GM12801 (cell line): Measurements from ENCODE around the gene IGSF21.

Source experiments
- CTCF ChIP-seq: IDR thresholded peaks from one replicate; pipeline ENCODE4 v1.5.1; 2011; ENCODE audit warnings: control low read depth; ENCODE audit not compliant: insufficient read length; ENCODE audit errors: extremely low read depth

Gene IGSF21

DNA sequence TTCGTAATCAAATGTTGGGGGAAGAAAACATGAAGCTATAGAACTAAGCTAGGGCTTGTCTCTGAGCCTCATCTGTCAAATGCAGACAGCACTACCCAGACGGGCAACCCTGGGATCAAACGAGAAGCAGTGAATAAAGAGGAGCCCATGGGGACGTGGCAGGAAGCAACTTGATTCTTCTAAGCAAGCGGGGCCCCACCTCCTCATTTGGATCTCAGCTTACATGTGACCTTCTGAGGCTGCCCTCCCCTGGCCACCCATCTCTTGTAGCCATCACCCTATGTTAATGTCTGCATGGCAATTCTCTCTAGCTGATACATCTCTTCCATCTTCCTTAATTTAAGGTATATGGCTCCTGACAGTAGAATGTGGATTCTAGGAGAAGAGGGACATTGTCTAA is 171.3 kb downstream of the IGSF21 start:
- no peak for TF ChIP-seq CTCF

GRCh38 chr1:18279351-18280074 is 171.9 kb downstream of the IGSF21 start:
- no peak for TF ChIP-seq CTCF

DNA sequence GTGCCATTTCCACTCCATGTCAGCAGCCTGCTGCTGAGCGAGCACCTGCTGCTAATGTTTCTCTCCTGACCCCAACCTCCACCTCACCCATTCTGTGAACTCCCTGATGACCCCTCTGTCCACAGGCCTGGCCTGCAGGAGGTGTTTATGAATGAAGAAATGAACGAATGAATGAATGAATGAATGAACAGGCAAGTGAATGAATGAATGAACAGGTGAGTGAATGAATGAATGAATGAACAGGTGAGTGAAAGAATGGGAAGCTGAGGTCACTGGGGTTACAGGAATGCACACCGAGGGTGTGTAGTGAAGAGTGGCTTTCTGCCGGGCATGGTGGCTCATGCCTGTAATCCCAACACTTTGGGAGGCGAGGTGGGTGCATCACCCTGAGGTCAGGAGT is 173.4 kb downstream of the IGSF21 start:
- no peak for TF ChIP-seq CTCF

GRCh38 chr1:18282851-18283600 is 175.4 kb downstream of the IGSF21 start:
- TF ChIP-seq CTCF: no peak

GRCh38 chr1:18283601-18284385 is 176.2 kb downstream of the IGSF21 start:
- TF ChIP-seq CTCF: no peak

DNA sequence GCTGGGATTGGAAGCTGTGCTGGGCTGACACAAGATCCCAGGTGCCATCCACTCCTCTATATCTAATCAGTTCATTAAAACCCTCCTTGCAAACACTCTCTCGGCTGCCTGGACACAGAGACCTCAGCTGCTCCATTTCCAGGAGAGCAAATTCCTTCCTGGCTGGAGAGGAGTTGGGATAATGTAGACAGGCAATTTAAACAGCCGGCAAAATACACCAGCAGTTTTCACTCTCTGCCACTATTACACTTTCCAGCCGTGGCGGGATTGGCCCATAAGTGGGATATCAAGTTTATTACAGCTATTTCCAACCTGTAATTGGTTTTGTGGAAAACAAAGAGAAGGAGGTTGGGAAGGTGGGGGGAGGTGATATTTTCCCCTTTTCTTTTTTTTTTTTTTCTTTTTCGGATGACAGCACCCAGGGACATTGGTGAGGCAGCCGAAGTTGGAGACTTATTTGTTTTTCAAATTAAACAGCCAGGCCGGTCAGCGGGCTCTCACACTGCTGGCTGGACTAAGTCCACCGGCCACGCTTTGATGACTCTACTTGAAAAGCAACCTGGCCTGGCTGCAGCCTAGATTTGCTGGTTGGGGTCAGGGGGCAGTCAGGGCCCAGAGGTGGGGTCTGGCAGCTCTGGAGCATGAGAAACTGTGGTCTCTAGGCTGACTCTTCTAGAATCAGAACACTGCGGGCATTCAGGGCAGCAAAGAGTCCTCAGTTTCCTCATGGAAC is 177.4 kb downstream of the IGSF21 start:
- TF ChIP-seq CTCF: no peak

DNA sequence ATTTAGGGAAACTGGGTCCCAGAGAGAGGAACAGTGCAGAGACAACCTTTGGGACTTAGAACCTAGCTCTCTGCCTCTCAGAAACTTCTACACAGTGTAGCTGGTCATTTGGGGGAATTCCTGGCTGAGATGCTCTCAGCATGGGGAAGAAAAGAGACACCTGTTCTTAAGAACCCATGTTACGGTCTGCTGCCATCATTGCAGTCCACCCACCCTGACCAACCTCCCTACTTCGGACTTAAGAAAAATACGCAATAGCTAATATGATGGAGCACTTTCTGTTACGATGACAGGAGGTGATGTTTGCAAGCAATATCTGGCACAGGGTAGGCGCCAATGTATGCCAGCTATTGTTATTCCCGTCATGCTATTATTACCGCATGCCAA is 177.9 kb downstream of the IGSF21 start:
- TF ChIP-seq CTCF: no peak
